ENCODE results near the gene NCS1.
A peak's percentile ranks its signal among the peaks of the same experiment; 100 is the strongest.

NCS1 gene

DNA sequence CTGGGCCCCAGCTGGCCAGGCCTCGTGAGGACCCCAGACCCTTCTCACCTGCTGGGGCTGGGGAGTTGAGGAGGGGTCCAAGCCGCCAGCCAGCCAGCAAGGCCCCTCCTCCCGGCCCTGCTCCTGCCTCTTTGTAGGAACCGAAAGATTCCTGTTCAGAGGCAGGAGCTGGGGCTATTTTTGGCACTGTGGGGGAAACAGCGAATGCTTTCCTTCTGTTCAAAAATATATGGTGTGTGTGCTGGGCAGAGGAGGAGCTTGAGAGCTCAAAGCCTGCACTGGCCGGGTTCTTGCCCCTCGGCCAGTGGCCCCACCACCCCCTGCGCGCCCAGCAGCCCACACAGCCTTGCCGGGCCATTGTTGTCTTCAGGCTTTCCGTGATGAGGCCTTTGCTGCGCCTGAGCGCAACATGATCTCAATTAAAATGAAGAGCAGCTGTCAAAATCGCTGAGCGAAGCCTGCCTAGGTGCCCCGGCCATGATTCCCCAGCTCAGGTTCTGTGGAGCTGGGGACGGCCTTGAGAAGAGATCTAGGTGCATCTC is 13.4 kb downstream of the NCS1 start:
- peak; percentile 28 for DNase-seq (ENCODE audit: low read depth)
- TF ChIP-seq, protein P1, sequence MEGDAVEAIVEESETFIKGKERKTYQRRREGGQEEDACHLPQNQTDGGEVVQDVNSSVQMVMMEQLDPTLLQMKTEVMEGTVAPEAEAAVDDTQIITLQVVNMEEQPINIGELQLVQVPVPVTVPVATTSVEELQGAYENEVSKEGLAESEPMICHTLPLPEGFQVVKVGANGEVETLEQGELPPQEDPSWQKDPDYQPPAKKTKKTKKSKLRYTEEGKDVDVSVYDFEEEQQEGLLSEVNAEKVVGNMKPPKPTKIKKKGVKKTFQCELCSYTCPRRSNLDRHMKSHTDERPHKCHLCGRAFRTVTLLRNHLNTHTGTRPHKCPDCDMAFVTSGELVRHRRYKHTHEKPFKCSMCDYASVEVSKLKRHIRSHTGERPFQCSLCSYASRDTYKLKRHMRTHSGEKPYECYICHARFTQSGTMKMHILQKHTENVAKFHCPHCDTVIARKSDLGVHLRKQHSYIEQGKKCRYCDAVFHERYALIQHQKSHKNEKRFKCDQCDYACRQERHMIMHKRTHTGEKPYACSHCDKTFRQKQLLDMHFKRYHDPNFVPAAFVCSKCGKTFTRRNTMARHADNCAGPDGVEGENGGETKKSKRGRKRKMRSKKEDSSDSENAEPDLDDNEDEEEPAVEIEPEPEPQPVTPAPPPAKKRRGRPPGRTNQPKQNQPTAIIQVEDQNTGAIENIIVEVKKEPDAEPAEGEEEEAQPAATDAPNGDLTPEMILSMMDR (IDR thresholded peaks at IDR 0.05; ENCODE audit: low read length, missing control alignments) = no peak
- H3K4me3 ChIP-seq (replicated peaks; ENCODE audit: low read depth, low read length) = no peak overlapping the region

DNA sequence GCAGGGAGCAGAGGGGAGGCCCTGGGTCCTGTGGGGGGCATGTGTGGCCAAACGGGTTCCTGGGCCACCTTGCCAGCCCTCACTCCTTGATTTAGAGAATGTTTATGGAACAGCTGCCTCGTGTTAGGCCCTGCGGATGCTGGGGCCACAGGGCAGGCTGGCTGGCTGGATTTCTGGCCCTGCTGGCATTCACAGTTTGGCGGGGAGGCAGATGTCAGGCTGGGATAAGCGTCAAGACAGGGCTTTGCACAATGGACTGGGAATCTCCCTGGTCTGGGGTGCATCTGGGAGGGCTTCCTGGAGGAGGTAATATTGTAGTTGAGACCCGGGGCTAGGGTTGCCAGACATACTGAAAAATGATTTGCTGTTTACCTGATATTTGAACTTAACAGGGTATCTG is 13.8 kb downstream of the NCS1 start:
- no peak overlapping the region for H3K4me3 ChIP-seq (replicated peaks; ENCODE audit: low read depth, low read length)
- DNase-seq (ENCODE audit: low read depth) = no peak

DNA sequence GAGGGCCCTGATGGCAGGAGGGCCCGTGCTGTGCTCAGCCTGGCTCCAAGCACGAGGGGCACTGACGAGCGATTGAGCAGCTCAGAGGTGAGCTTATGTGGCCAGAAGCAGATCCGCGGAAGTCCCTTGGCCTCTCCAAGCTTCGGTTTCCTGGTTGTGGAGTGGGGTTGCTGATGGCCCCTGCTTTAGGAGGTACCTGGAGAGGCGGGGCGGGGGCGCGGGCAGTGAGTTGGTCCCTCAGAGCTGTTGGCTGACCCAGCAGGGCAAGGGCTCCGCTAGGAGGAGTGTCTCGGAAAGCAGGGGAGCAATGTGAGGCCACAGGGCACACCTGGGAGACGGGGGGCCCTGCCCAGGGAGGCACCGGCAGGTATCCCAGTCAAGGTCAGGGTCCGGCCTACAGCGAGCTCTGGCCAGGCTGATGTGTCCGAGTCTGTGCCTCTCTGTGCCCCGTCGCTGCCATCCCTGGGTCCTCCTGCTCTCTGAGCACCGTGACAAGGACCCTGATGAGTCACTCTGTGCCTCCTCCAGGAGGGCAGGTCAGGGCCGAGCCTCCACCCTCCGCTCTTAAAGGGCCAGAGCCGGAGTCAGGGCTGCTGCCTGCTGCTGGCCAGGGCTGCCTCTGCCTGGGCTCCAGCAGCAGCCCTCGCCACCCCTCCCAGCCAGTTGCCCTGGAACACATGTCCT is 14.8 kb downstream of the NCS1 start:
- peak; percentile 42 for DNase-seq (ENCODE audit: low read depth)
- TF ChIP-seq, protein P1 (IDR thresholded peaks at IDR 0.05; ENCODE audit: low read length, missing control alignments) = no peak
- H3K4me3 ChIP-seq (replicated peaks; ENCODE audit: low read depth, low read length) = no peak overlapping the region

More for the DNA sequence above, 13.8 kb downstream of the NCS1 start:
- TF ChIP-seq, protein P1 (IDR thresholded peaks at IDR 0.05; ENCODE audit: low read length, missing control alignments) = no peak

DNA sequence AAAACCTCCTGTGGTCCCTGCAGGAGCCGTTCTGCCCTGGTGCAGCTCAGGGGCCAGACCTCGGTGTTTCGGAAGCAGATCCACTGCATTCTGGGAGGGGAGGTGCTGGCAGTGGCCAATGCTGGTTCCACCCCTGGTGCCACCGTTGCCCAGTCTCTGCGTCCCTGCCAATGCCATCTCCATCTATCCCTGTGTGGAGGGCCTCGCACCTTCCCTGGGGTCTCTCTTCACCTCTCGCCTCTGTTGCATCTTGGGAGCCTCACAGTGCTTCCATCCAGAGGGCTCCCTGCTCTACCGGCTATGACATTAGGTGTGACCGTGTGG is 15.3 kb downstream of the NCS1 start:
- no peak for DNase-seq (ENCODE audit: low read depth)
- TF ChIP-seq, protein P1 (IDR thresholded peaks at IDR 0.05; ENCODE audit: low read length, missing control alignments) = no peak
- no peak overlapping the region for H3K4me3 ChIP-seq (replicated peaks; ENCODE audit: low read depth, low read length)

DNA sequence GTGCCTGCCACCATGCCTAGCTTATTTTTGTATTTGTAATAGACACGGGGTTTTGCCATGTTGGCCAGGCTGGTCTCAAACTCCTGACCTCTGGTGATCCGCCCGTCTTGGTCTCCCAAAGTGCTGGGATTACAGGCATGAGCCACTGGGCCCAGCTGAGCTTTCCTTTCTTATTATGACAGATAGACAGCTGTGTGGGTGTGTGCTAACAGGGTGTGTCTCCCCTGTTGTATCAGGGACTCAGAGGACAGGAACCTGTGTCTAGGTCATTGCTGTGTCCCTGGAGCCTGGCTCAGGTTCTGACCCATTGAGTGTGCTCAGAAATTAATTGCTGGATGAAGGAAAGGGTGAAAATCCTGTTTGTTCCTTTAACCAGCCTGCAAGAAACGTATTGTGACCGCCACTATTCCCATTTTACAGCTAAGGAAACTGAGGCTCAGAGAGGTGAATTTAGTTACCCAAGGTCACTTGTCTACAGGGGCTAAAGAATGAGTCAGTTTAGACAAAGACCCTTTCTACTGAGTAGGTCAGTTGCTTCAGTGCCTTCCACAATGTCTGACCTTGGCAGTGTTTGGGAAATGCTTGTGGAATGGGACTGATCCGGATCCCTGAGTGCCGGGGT is 16.8 kb downstream of the NCS1 start:
- no peak for DNase-seq (ENCODE audit: low read depth)
- H3K4me3 ChIP-seq (replicated peaks; ENCODE audit: low read depth, low read length) = no peak overlapping the region
- TF ChIP-seq, protein P1 (IDR thresholded peaks at IDR 0.05; ENCODE audit: low read length, missing control alignments) = no peak

DNA sequence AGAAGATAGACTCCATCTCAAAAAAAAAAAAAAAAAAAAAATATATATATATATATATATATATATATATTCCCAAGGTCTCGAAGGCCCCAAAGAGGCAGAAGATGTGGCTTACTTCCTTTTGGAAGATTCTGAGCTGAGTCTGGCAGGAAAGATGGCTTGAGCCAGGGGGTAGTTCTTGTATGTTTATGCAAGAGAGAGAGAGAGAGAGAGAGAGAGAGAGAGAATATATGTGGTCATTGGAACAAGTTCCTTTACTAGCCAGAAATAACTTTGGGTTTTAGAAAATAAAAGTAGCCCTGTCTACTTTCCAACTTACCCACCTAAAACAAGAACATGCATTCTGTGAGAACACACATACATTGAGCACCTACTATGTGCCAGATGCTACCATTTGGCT is 17.6 kb downstream of the NCS1 start:
- TF ChIP-seq, protein P1 (IDR thresholded peaks at IDR 0.05; ENCODE audit: low read length, missing control alignments) = no peak
- DNase-seq (ENCODE audit: low read depth) = peak; percentile 65
- H3K4me3 ChIP-seq (replicated peaks; ENCODE audit: low read depth, low read length) = no peak overlapping the region
